Fibroblast of lung (primary cell): Measurements from ENCODE around the gene DCPS.

Source experiments
- CTCF ChIP-seq, 2 donors: IDR thresholded peaks in 1 of 2; conservative IDR thresholded peaks in 1 of 2; 1 replicate in 1 of 2; 2 replicates in 1 of 2; pipeline ENCODE4 v1.5.1; 2011 to 2012; ENCODE audit warnings: low read length in 2 of 2, control low read depth in 1 of 2, inconsistent platforms in 1 of 2, low read depth in 1 of 2, mild to moderate bottlenecking in 1 of 2
- EZH2 ChIP-seq: IDR thresholded peaks from 2 replicates; pipeline ENCODE4 v1.5.1; 2012; ENCODE audit warnings: low read length, control low read depth, mild to moderate bottlenecking; ENCODE audit errors: missing control alignments

- TF ChIP-seq CTCF (conservative IDR thresholded peaks at IDR 0.05 in 1 of 2, IDR thresholded peaks at IDR 0.05 in 1 of 2; ENCODE audit: low read depth in 1 of 2, low read length in 2 of 2) (no peak), EZH2 (no peak)
Measured at GRCh38 chr11:126305699-126306098, 1.8 kb downstream of the DCPS start.
